AG09309 (cell line): Measurements from ENCODE around the gene RIGI.

ENCODE experiments used
- DNase-seq: peaks from one replicate; pipeline ENCODE4 v3.0.0-alpha.2; 2010; ENCODE audit warnings: low read depth
- H3K4me3 ChIP-seq: 2 replicates; pipeline ENCODE4 v1.5.1; 2011; ENCODE audit warnings: mild to moderate bottlenecking, low read depth, low read length, moderate library complexity; ENCODE audit not compliant: control insufficient read depth
- CTCF ChIP-seq: IDR thresholded peaks from 2 replicates; pipeline ENCODE4 v1.5.1; 2011; ENCODE audit warnings: mild to moderate bottlenecking, low read depth, low read length, inconsistent platforms; ENCODE audit not compliant: insufficient read depth, control insufficient read depth; ENCODE audit errors: missing control alignments

The RIGI gene

GRCh38 chr9:32566770-32567169, 40.8 kb upstream of the RIGI start:
- H3K4me3 ChIP-seq = no peak overlapping the region
- DNase-seq = no peak
- TF ChIP-seq CTCF = no peak

- H3K4me3 ChIP-seq = no peak overlapping the region
- DNase-seq = no peak
- TF ChIP-seq CTCF = no peak
Observed at GRCh38 chr9:32565967-32566366, 40.0 kb upstream of the RIGI start.

GRCh38 chr9:32558408-32558934, 32.5 kb upstream of the RIGI start:
- H3K4me3 ChIP-seq = no peak overlapping the region
- DNase-seq = no peak
- no peak for TF ChIP-seq CTCF

- TF ChIP-seq CTCF = no peak
- no peak for DNase-seq
- H3K4me3 ChIP-seq = no peak overlapping the region
Observed at GRCh38 chr9:32554591-32554990, 28.6 kb upstream of the RIGI start.

GRCh38 chr9:32554107-32554506, 28.1 kb upstream of the RIGI start:
- no peak for TF ChIP-seq CTCF
- no peak overlapping the region for H3K4me3 ChIP-seq
- no peak for DNase-seq

GRCh38 chr9:32552172-32552872, 26.3 kb upstream of the RIGI start, which contains the start of the genes SMIM27 and TOPORS:
Gene SMIM27 (plus strand): TSS chr9:32552327. CDS start chr9:32552435, 108 bp downstream.
Gene TOPORS (minus strand): TSS chr9:32552586. CDS start chr9:32552436, 150 bp downstream.
- H3K4me3 ChIP-seq = peak within 1 kb of the TSS; percentile 43
- DNase-seq = peak; percentile 48
- no peak for TF ChIP-seq CTCF
